Measurements from ENCODE around the gene FAM229A. TPM values are rescaled to one million over a fixed set of nuclear protein-coding genes. Genes with fewer than 3 reads are reported as not detected.

The FAM229A gene
- total and polyA plus RNA-seq, 2 experiments from 2014 or later = 3.6 to 4.2 TPM

DNA sequence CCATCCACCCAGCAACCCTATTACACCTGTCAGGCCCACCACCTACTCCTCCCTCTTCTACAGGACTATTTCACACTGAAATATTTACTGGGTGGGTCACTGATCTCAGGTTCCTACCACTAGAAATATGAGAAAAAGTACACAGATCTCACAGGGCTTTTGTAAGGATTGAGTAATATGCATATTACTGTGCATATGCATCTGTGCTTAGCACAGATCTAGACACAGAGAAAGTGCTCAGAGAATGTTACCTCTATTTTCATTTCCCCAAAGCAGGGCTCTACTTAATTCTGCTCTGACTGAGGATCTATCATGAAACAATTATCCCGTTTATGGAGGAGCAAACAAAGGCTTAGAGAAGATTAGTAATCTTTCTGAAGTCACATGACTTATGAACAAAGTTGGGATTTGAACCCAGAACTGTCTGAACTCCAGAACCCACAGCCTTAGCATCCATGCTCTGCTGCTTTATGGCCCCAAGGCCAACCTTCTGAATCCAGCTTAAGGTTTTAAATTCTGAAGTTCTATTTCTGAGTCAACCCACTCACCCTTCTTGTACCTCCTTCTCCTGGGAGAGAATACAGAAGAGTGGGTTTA is 11.8 kb upstream of the FAM229A start:
- Histone ChIP-seq H3K4me2 (no peak overlapping the region), H3K36me3 (ENCODE audit: insufficient read depth) (peaks cover 5% of the 10 kb centered on the region; the same call in 1 of the 2 replicates), H3K79me2 (replicated peaks; ENCODE audit: insufficient read depth) (no peaks in the 10 kb centered on the region), H3F3A (replicated peaks; ENCODE audit: low read depth) (no peaks in the 10 kb centered on the region), H4K20me1 (replicated peaks; ENCODE audit: insufficient read depth) (peaks cover 9% of the 10 kb centered on the region; the same call in 1 of the 2 replicates), H3K27me3 (ENCODE audit: insufficient read depth) (no peaks in the 10 kb centered on the region), H3K27ac (ENCODE audit: low read depth) (no peak overlapping the region), H3K4me3 (no peak overlapping the region), H2AFZ (no peak overlapping the region), H3K4me1 (ENCODE audit: insufficient read depth) (no peaks in the 10 kb centered on the region), H3K9me2 (ENCODE audit: insufficient read depth) (no peaks in the 10 kb centered on the region)
- peaks cover 64% of the 10 kb centered on the region for H3K36me3 Mint-ChIP-seq (ENCODE audit: low read depth)
- no peaks in the 10 kb centered on the region for H3K9me3 Mint-ChIP-seq
- no peak overlapping the region for H3K4me3 Mint-ChIP-seq
- ATAC-seq = no peak
- TF ChIP-seq ZNF331 (CRISPR knock-in tag; IDR thresholded peaks at IDR 0.05; ENCODE audit: low read depth) = no peak
- TF ChIP-seq STAT1 (IDR thresholded peaks at IDR 0.05; ENCODE audit: unreplicated experiment) = no peak
- no peak for TF ChIP-seq CREB1 (CRISPR knock-in tag; IDR thresholded peaks at IDR 0.05; ENCODE audit: low read depth)
- TF ChIP-seq, protein P1, sequence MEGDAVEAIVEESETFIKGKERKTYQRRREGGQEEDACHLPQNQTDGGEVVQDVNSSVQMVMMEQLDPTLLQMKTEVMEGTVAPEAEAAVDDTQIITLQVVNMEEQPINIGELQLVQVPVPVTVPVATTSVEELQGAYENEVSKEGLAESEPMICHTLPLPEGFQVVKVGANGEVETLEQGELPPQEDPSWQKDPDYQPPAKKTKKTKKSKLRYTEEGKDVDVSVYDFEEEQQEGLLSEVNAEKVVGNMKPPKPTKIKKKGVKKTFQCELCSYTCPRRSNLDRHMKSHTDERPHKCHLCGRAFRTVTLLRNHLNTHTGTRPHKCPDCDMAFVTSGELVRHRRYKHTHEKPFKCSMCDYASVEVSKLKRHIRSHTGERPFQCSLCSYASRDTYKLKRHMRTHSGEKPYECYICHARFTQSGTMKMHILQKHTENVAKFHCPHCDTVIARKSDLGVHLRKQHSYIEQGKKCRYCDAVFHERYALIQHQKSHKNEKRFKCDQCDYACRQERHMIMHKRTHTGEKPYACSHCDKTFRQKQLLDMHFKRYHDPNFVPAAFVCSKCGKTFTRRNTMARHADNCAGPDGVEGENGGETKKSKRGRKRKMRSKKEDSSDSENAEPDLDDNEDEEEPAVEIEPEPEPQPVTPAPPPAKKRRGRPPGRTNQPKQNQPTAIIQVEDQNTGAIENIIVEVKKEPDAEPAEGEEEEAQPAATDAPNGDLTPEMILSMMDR (conservative IDR thresholded peaks at IDR 0.05; ENCODE audit: low read depth in 2 of 2) = no peak
- TF ChIP-seq EZH2 (IDR thresholded peaks at IDR 0.05; ENCODE audit: low read depth, unreplicated experiment) = no peak
- TF ChIP-seq ETS1 (IDR thresholded peaks at IDR 0.05) = no peak
- TF ChIP-seq ZNF114 (CRISPR knock-in tag; IDR thresholded peaks at IDR 0.05) = no peak
- TF ChIP-seq EZH2phosphoT487 (IDR thresholded peaks at IDR 0.05; ENCODE audit: unreplicated experiment) = no peak
- TF ChIP-seq POLR2AphosphoS5 (IDR thresholded peaks at IDR 0.05; ENCODE audit: low read depth) = no peak
- no peak for TF ChIP-seq NANOG (IDR thresholded peaks at IDR 0.05; ENCODE audit: borderline replicate concordance)
- no peak for TF ChIP-seq JUNB (IDR thresholded peaks at IDR 0.05; ENCODE audit: unreplicated experiment)
- TF ChIP-seq, protein P2, sequence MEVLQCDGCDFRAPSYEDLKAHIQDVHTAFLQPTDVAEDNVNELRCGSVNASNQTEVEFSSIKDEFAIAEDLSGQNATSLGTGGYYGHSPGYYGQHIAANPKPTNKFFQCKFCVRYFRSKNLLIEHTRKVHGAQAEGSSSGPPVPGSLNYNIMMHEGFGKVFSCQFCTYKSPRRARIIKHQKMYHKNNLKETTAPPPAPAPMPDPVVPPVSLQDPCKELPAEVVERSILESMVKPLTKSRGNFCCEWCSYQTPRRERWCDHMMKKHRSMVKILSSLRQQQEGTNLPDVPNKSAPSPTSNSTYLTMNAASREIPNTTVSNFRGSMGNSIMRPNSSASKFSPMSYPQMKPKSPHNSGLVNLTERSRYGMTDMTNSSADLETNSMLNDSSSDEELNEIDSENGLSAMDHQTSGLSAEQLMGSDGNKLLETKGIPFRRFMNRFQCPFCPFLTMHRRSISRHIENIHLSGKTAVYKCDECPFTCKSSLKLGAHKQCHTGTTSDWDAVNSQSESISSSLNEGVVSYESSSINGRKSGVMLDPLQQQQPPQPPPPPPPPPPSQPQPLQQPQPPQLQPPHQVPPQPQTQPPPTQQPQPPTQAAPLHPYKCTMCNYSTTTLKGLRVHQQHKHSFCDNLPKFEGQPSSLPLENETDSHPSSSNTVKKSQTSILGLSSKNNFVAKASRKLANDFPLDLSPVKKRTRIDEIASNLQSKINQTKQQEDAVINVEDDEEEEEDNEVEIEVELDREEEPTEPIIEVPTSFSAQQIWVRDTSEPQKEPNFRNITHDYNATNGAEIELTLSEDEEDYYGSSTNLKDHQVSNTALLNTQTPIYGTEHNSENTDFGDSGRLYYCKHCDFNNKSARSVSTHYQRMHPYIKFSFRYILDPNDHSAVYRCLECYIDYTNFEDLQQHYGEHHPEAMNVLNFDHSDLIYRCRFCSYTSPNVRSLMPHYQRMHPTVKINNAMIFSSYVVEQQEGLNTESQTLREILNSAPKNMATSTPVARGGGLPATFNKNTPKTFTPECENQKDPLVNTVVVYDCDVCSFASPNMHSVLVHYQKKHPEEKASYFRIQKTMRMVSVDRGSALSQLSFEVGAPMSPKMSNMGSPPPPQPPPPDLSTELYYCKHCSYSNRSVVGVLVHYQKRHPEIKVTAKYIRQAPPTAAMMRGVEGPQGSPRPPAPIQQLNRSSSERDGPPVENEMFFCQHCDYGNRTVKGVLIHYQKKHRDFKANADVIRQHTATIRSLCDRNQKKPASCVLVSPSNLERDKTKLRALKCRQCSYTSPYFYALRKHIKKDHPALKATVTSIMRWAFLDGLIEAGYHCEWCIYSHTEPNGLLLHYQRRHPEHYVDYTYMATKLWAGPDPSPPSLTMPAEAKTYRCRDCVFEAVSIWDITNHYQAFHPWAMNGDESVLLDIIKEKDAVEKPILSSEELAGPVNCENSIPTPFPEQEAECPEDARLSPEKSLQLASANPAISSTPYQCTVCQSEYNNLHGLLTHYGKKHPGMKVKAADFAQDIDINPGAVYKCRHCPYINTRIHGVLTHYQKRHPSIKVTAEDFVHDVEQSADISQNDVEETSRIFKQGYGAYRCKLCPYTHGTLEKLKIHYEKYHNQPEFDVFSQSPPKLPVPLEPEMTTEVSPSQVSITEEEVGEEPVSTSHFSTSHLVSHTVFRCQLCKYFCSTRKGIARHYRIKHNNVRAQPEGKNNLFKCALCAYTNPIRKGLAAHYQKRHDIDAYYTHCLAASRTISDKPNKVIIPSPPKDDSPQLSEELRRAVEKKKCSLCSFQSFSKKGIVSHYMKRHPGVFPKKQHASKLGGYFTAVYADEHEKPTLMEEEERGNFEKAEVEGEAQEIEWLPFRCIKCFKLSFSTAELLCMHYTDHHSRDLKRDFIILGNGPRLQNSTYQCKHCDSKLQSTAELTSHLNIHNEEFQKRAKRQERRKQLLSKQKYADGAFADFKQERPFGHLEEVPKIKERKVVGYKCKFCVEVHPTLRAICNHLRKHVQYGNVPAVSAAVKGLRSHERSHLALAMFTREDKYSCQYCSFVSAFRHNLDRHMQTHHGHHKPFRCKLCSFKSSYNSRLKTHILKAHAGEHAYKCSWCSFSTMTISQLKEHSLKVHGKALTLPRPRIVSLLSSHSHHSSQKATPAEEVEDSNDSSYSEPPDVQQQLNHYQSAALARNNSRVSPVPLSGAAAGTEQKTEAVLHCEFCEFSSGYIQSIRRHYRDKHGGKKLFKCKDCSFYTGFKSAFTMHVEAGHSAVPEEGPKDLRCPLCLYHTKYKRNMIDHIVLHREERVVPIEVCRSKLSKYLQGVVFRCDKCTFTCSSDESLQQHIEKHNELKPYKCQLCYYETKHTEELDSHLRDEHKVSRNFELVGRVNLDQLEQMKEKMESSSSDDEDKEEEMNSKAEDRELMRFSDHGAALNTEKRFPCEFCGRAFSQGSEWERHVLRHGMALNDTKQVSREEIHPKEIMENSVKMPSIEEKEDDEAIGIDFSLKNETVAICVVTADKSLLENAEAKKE (CRISPR knock-in tag; IDR thresholded peaks at IDR 0.05) = no peak
- TF ChIP-seq, protein P3, sequence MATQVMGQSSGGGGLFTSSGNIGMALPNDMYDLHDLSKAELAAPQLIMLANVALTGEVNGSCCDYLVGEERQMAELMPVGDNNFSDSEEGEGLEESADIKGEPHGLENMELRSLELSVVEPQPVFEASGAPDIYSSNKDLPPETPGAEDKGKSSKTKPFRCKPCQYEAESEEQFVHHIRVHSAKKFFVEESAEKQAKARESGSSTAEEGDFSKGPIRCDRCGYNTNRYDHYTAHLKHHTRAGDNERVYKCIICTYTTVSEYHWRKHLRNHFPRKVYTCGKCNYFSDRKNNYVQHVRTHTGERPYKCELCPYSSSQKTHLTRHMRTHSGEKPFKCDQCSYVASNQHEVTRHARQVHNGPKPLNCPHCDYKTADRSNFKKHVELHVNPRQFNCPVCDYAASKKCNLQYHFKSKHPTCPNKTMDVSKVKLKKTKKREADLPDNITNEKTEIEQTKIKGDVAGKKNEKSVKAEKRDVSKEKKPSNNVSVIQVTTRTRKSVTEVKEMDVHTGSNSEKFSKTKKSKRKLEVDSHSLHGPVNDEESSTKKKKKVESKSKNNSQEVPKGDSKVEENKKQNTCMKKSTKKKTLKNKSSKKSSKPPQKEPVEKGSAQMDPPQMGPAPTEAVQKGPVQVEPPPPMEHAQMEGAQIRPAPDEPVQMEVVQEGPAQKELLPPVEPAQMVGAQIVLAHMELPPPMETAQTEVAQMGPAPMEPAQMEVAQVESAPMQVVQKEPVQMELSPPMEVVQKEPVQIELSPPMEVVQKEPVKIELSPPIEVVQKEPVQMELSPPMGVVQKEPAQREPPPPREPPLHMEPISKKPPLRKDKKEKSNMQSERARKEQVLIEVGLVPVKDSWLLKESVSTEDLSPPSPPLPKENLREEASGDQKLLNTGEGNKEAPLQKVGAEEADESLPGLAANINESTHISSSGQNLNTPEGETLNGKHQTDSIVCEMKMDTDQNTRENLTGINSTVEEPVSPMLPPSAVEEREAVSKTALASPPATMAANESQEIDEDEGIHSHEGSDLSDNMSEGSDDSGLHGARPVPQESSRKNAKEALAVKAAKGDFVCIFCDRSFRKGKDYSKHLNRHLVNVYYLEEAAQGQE (IDR thresholded peaks at IDR 0.05; ENCODE audit: unreplicated experiment) = no peak
- peaks cover 1% of the 10 kb centered on the region for H3K27me3 Mint-ChIP-seq (ENCODE audit: insufficient read depth, low read depth, poor library complexity)
- H3K27ac Mint-ChIP-seq = no peak overlapping the region
- H3K4me1 Mint-ChIP-seq = no peaks in the 10 kb centered on the region
- no peak for DNase-seq (ENCODE audit: low spot score)

Measured in GM23338 (cell line).